HepG2 (cell line): ENCODE results near the gene ACSL3. TPM values are rescaled to one million over a fixed set of nuclear protein-coding genes. Genes with fewer than 3 reads are reported as not detected.

Source experiments
- ATAC-seq: fragments of 200-7000 bp; cut with Tn5 transposase; 3 replicates; pipeline ENCODE4 v1.9.1; 2020; ENCODE audit warnings: mild to moderate bottlenecking, moderate library complexity
- BruUV-seq: library from RNA; stranded (reverse); fragments of 400-500 nt; replicated peaks from 2 replicates; lab custom pipeline; 2021; lab: Mats Ljungman, UMichigan
- CTCF ChIA-PET: fragments of 300-600 bp; formaldehyde crosslinking; extraction: SDS; loops from one replicate; lab custom pipeline; 2021; ENCODE audit warnings: low total read pairs, inconsistent platforms, low intra/inter-chr PET ratio; lab: Yijun Ruan, JAX
- POLR2A ChIA-PET: fragments of 350-600 bp; sonication (Branson Sonifier 250); formaldehyde crosslinking; loops from one replicate; lab custom pipeline; 2020; ENCODE audit warnings: antibody characterized with exemption, inconsistent platforms; lab: Yijun Ruan, JAX
- DNase-seq: peaks from one replicate; pipeline ENCODE4 v3.0.0-alpha.2; 2015; ENCODE audit warnings: low spot score
- FAIRE-seq: peaks from 3 replicates; lab custom pipeline; 2011; peaks lifted over from hg19 to GRCh38; lab: Jason Lieb, UNC
- H2AFZ ChIP-seq: one replicate; pipeline ENCODE4 v1.6.1; 2011; ENCODE audit warnings: low read length, inconsistent platforms
- H3K27ac ChIP-seq: fragments of 300-600 bp; 3 replicates; pipeline ENCODE4 v1.8.0; 2011; ENCODE audit warnings: mixed run types, mild to moderate bottlenecking, mixed read lengths, low read length, inconsistent platforms; ENCODE audit not compliant: insufficient read depth; ENCODE audit errors: extremely low read length
- H3K27me3 ChIP-seq, 2 experiments: fragments of 200-600 bp in 1 of 2; 2 replicates in 1 of 2; 3 replicates in 1 of 2; pipeline versions ENCODE4 v1.6.0 to v1.8.0; 2011; ENCODE audit warnings: low read length in 2 of 2, mild to moderate bottlenecking in 2 of 2, moderate library complexity in 2 of 2, inconsistent platforms in 1 of 2; ENCODE audit not compliant: insufficient read depth in 2 of 2, control insufficient read depth in 1 of 2
- H3K36me3 ChIP-seq, 2 experiments: fragments of 200-600 bp in 1 of 2; replicated peaks in 1 of 2; 2 replicates in 1 of 2; 3 replicates in 1 of 2; pipeline versions ENCODE4 v1.5.1 to v1.8.0; 2011; ENCODE audit warnings: low read length in 2 of 2, inconsistent platforms in 1 of 2; ENCODE audit not compliant: insufficient read depth in 2 of 2, control insufficient read depth in 1 of 2
- H3K4me1 ChIP-seq: 2 replicates; pipeline ENCODE4 v1.5.1; 2012; ENCODE audit warnings: low read length, inconsistent platforms; ENCODE audit not compliant: insufficient read depth
- H3K4me2 ChIP-seq: 2 replicates; pipeline ENCODE4 v1.6.0; 2011; ENCODE audit warnings: low read depth, low read length, inconsistent platforms
- H3K4me3 ChIP-seq, 3 experiments: fragments of 200-600 bp in 1 of 3; sonication (generic), shearing (Covaris generic) in 1 of 3; replicated peaks in 1 of 3; 2 replicates each; pipeline ENCODE4 v1.5.1; 2011 to 2016; ENCODE audit warnings: low read length in 3 of 3, inconsistent platforms in 2 of 3, low read depth in 2 of 3, mild to moderate bottlenecking in 2 of 3, control low read depth in 1 of 3, mixed read lengths in 1 of 3; ENCODE audit not compliant: insufficient read depth in 1 of 3
- H3K79me2 ChIP-seq: one replicate; pipeline ENCODE4 v1.6.1; 2011; ENCODE audit warnings: low read length, inconsistent platforms; ENCODE audit not compliant: insufficient read depth
- H3K9ac ChIP-seq: 2 replicates; pipeline ENCODE4 v1.6.0; 2011; ENCODE audit warnings: mild to moderate bottlenecking, low read depth, low read length, inconsistent platforms; ENCODE audit not compliant: insufficient read depth
- H3K9me3 ChIP-seq: 2 replicates; pipeline ENCODE4 v1.5.1; 2012; ENCODE audit warnings: mild to moderate bottlenecking, low read length
- H4K20me1 ChIP-seq: 2 replicates; pipeline ENCODE4 v1.6.0; 2011; ENCODE audit warnings: inconsistent platforms, mild to moderate bottlenecking, low read length, moderate library complexity; ENCODE audit not compliant: insufficient read depth
- ATF3 ChIP-seq: sonication (generic); formaldehyde crosslinking; IDR thresholded peaks from 2 replicates; pipeline ENCODE4 v1.4.0; 2020; ENCODE audit warnings: missing genetic modification reagents
- ATF7 ChIP-seq, 2 experiments: fragments of 450-650 bp in 1 of 2; sonication (generic) in 1 of 2; formaldehyde crosslinking in 1 of 2; IDR thresholded peaks; 2 replicates each; pipeline versions ENCODE4 v1.4.0 to v1.6.1; 2016 to 2020; ENCODE audit warnings: antibody characterized with exemption in 1 of 2, mild to moderate bottlenecking in 1 of 2, missing genetic modification reagents in 1 of 2
- CTCF ChIP-seq: sonication (generic); formaldehyde crosslinking; IDR thresholded peaks from 2 replicates; pipeline ENCODE4 v1.5.0; 2020; ENCODE audit warnings: mild to moderate bottlenecking, missing genetic modification reagents, moderate library complexity
- EP300 ChIP-seq, 3 experiments: sonication (generic) in 1 of 3; formaldehyde crosslinking in 1 of 3; IDR thresholded peaks; 2 replicates each; pipeline versions ENCODE4 v1.5.1 to v1.6.1; 2011 to 2020; ENCODE audit warnings: low read depth in 2 of 3, low read length in 2 of 3, borderline replicate concordance in 1 of 3, improper control_type of control experiment in 1 of 3, mild to moderate bottlenecking in 1 of 3, missing genetic modification reagents in 1 of 3, moderate library complexity in 1 of 3
- GABPB1 ChIP-seq: IDR thresholded peaks from 2 replicates; pipeline ENCODE4 v1.6.1; 2016; ENCODE audit warnings: mild to moderate bottlenecking, missing genetic modification reagents, moderate library complexity, missing compliant biosample characterization
- KLF11 ChIP-seq: IDR thresholded peaks from 2 replicates; pipeline ENCODE4 v1.6.1; 2016; ENCODE audit warnings: missing compliant biosample characterization
- NR3C1 ChIP-seq: sonication (generic); formaldehyde crosslinking; IDR thresholded peaks from 2 replicates; pipeline ENCODE4 v1.4.0; 2020; ENCODE audit warnings: missing genetic modification reagents
- PTBP1 ChIP-seq: fragments of 200-400 bp; formaldehyde crosslinking; IDR thresholded peaks from 2 replicates; pipeline ENCODE4 v1.6.1; 2018; ENCODE audit warnings: low read length, low read depth; ENCODE audit not compliant: poor library complexity, severe bottlenecking
- TRIM22 ChIP-seq: fragments of 450-650 bp; IDR thresholded peaks from 2 replicates; pipeline ENCODE4 v1.6.1; 2017
- ZBTB49 ChIP-seq: sonication (generic); formaldehyde crosslinking; IDR thresholded peaks from 2 replicates; pipeline ENCODE4 v1.4.0; 2020; ENCODE audit warnings: missing genetic modification reagents, borderline replicate concordance
- ZNF770 ChIP-seq: sonication (generic); formaldehyde crosslinking; IDR thresholded peaks from 2 replicates; pipeline ENCODE4 v1.5.0; 2020; ENCODE audit warnings: mild to moderate bottlenecking, missing genetic modification reagents
- ZNF839 ChIP-seq: sonication (generic); formaldehyde crosslinking; IDR thresholded peaks from 2 replicates; pipeline ENCODE4 v1.4.0; 2020; ENCODE audit warnings: missing genetic modification reagents, mild to moderate bottlenecking, borderline replicate concordance
- WGBS: methylation state at CpG from one replicate; pipeline ENCODE4 v1.1.6; 2017; ENCODE audit warnings: low lambda C conversion rate; 5-methylcytosine and 5-hydroxymethylcytosine counted together
- in situ Hi-C: cut with HindIII; loops from 2 replicates; pipeline ENCODE4 v1.10.0; 2017; ENCODE audit warnings: low pct_unique_long_range_greater_than_20kb; ENCODE audit not compliant: extremely low pct_ligation_motif_present
- intact Hi-C: fragments of 100-400 bp; cut with micrococcal nuclease; formaldehyde crosslinking; loops from one replicate; pipeline ENCODE4 v1.10.0; 2022; ENCODE audit not compliant: unreplicated experiment
- polyA plus RNA-seq, 8 experiments: library from polyadenylated mRNA; depleted of rRNA in 3 of 8; stranded (reverse) in 7 of 8; unstranded in 1 of 8; fragments of >200 nt; fragmentation: Illumina TruSeq in 4 of 8; extraction: Trizol in 4 of 8; gene quantifications; 2 replicates each; pipeline versions ENCODE4 v1.2.1 to v1.2.3, GENCODE V29; 2011 to 2016; ENCODE audit warnings: low read depth in 4 of 8, missing spikeins in 1 of 8, mixed read lengths in 1 of 8; ENCODE audit not compliant: insufficient read depth in 1 of 8
- total RNA-seq, 5 experiments: library from RNA; depleted of rRNA; stranded (reverse); fragments of >200 nt; fragmentation: Illumina TruSeq; extraction: Trizol; gene quantifications; 2 replicates each; pipeline ENCODE4 v1.2.3, GENCODE V29; 2016; ENCODE audit warnings: low read depth in 1 of 5

Gene ACSL3
- total and polyA plus RNA-seq, 2 of the 13 experiments (the other 11 are each of a cell fraction or from before 2014, with no cell fraction given) = 305 to 365 TPM

- H3K27ac ChIP-seq = no peak overlapping the region
- H3K36me3 ChIP-seq = no peaks in the 10 kb centered on the region
- H3K9me3 ChIP-seq = no peaks in the 10 kb centered on the region
- peak overlapping the region; percentile 8; the same call in 1 of the 2 replicates for H3K4me2 ChIP-seq
- BruUV-seq = no TSS peak
- no peak overlapping the region for H3K9ac ChIP-seq
- ATAC-seq (peak; percentile 97), FAIRE-seq (peak; percentile 78), DNase-seq (peak; percentile 52)
- CTCF ChIA-PET = no interaction called here
- no peak overlapping the region for H3K4me3 ChIP-seq
- H2AFZ ChIP-seq = no peak overlapping the region
- intact Hi-C loops (no loop called here), in situ Hi-C loops (no loop called here)
- WGBS = 30% methylated on average over 8 of the region's 8 CpGs
- peaks cover 9% of the 10 kb centered on the region; the same call in 1 of the 2 replicates for H3K4me1 ChIP-seq
- H3K27me3 ChIP-seq = peaks cover 0 to 6% of the 10 kb centered on the region in 2 experiments; a peak in 2 of 5 replicates
- POLR2A ChIA-PET = no interaction called here
- no peaks in the 10 kb centered on the region for H4K20me1 ChIP-seq
- H3K79me2 ChIP-seq = no peaks in the 10 kb centered on the region
- TF ChIP-seq ZNF770 (CRISPR knock-in tag) (no peak), PTBP1 (no peak), ZBTB49 (CRISPR knock-in tag) (no peak), NR3C1 (no peak), TRIM22 (no peak), EP300 (IDR thresholded peaks at IDR 0.05; ENCODE audit: low read depth in 2 of 2, low read length in 2 of 2) (peak in 1 of 2 experiments; percentile 34; a peak in 2 of 4 replicates), EP300 (CRISPR knock-in tag; IDR thresholded peaks at IDR 0.05; ENCODE audit: borderline replicate concordance) (no peak), ATF7 (IDR thresholded peaks at IDR 0.05) (peak; percentile 44), ATF7 (CRISPR knock-in tag; IDR thresholded peaks at IDR 0.05) (no peak), ZNF839 (no peak), ATF3 (CRISPR knock-in tag) (peak; percentile 72; the same call in 1 of the 2 replicates), CTCF (CRISPR knock-in tag) (peak; percentile 69), KLF11 (CRISPR knock-in tag) (0 out of 2 replicates have a peak, but pooled peaks have one; percentile 43), GABPB1 (CRISPR knock-in tag) (no peak)
Measured at GRCh38 chr2:222982010-222982908, 121.4 kb downstream of the ACSL3 start.
